Fibroblast of upper back skin (primary cell): ENCODE measurements around the gene ABCC9.

Experiments
- DNase-seq: peaks from one replicate; pipeline ENCODE4 v3.0.0-alpha.2; 2013

The ABCC9 gene

DNA sequence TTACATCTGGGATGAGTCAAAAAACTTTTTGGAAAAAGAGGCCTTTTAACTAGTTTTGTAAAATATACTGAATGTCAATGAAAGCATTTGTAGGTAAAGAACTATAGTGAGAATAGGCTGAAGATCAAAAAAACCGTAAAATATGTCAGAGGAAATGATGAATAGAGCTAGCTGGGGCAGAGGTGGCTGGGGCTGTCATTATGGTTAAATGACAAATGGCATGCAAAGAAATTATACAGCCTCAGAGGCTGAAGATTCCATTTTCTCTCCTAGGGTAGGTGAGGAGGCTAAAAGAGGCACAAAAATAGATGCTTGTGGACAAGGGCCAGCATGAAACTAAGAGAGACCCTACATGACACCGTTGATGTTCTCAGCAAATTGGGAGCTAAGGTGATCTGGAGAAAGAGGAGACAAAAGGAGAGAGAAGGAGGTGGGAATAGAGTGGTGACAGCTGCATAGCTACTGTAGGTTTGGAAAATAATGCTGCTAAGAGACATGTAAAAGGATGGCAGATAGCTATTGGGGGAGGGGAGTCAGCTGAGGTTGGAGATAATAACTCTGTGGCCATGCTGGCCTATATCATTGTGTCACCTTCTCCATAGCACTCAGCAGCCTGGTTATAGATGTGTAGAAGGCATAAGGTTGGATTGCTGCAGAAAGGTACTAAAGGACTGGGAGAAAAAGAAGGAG lies 63.8 kb downstream of the ABCC9 start:
- no peak for DNase-seq

DNA sequence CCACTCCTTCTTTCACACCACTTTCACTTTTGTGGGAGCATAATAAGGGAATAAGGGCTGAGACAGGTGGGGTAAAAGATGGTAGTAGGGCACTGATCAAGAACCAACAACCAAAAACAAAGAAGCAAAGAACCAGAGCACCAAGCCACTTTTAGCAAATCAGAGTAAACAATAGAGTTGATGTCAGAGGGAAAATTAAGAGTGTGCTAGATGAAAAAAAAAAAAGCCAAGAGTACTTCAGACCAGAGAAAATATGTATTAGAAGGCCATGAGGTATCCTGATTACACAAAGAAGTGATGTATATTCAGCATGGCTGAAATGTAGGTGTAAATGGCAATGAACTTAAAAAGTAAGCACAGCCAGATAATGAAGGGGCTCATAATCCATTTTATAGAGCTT lies 75.4 kb downstream of the ABCC9 start:
- no peak for DNase-seq

DNA sequence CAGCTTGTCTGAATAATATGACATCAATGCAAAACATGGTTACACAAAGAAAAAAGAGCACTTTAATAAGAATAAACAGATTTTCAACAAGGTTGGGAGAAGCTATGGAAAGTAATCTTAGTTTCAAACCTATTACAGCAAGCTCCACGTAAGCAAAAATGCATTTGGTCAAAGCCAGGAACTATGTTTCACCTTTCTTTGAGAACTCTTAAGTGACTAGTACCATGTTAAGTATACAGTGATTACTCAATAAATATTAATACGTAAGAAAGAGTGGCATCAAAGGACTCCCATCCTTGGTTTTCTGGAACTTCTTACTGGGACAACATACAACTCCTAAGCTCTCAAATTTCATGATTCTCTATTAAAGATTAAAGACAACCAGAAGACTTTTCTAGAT lies 80.7 kb downstream of the ABCC9 start:
- DNase-seq: no peak

DNA sequence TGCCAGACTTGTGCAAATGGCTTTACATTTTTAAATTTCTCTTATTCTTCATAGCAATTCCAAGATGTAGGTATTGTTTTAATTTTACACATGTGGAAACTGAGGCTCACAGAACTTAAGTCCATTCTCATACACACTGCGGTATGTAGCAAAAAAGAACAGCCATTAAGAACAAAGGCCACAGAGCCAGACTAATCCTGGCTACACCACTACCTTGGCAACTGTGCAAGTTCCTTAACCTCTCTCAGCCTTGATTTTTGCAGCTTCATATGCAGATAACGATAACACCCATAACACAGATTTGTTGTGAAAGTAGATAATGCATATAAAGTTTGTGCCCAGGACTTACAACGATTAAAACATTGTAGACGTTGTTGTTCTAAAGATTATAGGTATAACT lies 81.1 kb downstream of the ABCC9 start:
- no peak for DNase-seq

DNA sequence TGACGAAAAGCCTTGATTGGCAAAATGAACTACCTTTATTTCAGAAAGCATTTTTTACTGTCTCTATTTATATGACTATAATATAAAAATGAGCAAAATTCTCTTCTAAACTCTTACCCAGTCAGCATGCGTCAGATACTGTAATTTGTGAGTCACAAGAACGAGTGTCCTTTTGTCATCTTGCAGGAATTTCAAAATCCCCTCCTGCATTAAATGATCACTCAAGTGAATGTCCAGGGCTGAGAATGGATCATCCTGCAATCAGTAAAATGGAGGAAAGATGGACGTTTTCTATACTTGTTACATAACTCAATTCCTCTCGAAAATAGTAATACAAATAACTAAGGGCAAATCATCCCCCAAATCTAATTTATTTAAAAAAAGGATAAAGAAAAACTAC lies 89.0 kb downstream of the ABCC9 start:
- DNase-seq: peak; percentile 66

DNA sequence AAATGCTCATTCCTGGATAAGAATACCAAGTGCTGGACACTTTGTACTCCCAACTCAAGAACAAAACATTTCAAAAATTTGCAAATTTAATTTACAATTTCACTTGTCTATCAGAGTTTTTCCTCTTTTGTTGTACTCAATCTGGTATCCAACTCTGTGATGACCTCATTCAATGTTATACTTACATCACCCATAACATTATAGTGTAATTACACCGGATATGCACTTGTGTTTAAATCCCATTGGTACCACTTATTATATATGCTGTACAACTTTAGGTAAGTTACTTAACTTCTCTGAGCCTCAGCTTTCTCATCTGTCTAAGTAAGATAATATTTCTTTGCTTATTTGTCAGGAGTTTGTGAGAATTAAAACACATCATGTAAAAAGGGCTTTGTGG lies 90.1 kb downstream of the ABCC9 start:
- no peak for DNase-seq

DNA sequence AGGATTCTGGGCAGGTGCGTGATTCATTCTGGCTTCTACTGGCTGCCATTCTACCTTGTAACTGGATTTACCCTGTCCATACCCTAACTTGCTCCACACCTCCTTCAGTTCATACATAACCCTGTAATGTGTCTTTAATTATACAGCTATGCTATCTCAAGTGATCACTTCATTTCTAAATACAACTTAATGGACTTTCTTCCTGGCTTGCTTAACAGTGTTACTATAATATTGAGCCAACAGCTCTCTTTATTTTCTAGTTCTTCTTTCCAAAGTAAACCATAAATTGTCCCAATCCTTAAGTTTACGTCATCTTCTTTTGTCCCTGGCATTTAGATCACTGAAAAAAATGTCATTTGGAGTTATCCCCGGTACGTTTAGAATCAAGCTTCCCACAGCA lies 90.8 kb downstream of the ABCC9 start:
- DNase-seq: no peak

DNA sequence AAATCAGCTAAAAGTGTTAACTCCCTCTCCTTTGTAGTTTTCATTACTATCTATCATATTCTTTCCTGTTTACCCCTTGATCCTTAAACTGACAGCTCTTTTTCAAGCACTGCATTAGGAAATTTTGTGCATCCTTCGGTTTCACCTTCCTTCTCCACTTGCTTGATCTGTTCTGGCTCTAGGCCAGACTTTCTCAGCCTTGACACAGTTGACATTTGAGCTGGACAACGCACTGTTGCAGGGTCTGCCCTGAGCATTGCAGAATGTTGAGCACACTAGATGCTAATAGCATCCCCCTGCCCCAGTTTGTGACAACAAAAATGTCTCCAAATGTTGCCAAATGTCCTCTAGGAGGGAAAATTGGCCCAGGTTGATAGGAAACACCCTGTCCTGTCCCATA lies 91.3 kb downstream of the ABCC9 start:
- no peak for DNase-seq

DNA sequence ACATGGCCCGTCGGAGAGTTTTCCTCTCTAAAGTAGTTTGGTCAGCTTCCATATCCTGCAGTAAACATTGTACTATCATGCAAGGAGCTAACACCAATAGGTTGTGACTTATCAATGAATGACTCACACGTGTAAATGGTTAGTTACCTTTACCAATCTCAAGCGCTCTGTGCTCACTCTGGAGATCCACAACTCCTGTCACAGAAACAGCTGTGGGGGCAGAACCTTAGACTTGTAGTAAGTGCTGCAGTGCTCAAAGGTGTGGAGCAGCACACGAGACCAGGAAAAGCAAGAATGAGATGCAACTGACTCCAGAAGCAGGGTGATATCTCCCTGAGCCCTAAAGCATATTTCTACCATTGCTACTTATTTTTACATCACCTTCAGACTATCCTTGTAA lies 93.0 kb downstream of the ABCC9 start:
- no peak for DNase-seq

DNA sequence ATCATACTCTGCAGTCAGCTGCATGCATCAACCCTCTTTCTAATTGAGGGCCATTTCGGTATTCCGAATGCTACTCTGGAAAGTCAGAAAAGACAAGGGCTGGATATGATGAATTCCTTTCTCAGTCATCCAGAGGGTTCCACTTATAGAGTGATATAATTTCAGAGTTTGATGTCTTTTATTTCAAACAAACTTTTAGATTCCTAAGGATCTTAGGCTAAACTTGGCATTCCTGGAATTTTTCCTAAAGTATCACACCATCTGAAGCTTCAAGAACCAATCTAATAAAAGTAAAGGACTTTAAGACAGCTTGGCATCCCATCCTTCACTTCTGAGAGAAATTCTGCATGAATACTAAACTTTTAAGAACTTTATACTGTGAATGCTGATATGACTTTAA lies 97.4 kb downstream of the ABCC9 start:
- peak; percentile 29 for DNase-seq

DNA sequence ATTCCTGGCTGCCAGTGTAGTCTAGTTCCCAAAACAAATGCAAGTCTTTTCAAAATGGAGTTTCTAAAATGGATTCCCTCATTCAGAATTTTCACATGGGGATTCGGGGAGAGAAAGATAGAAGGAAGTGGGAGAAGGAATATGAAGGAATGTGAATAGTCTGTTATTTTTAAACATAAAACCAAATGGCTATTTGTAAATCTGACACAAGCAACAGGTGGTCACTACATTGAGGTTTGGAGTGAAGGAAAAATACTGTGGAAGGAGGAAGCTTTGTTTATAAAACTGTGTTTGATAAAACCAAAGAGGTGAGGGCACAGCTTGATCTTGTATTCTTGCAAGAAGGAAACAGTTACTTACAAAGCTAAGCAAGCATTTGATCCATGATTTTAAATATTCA lies 101.5 kb downstream of the ABCC9 start:
- DNase-seq: no peak

DNA sequence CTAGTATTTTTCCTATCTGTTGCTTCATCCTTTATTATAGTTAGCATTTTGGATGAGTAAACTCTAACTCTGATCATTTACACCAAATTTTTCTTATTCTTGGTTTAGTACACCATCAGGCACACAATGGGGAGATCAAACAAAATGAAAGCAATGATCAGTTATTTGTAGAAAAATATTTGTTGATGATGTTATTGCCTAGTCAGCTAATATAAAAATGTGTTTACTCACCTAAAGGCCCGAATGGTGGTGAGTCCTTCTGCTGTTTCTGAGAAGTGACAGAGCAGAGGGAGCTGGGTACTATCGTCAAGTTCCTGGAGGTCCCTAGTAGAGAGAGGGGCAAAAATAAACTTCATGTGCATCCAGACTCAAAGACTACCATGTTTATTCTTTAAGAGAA lies 103.4 kb downstream of the ABCC9 start:
- no peak for DNase-seq

DNA sequence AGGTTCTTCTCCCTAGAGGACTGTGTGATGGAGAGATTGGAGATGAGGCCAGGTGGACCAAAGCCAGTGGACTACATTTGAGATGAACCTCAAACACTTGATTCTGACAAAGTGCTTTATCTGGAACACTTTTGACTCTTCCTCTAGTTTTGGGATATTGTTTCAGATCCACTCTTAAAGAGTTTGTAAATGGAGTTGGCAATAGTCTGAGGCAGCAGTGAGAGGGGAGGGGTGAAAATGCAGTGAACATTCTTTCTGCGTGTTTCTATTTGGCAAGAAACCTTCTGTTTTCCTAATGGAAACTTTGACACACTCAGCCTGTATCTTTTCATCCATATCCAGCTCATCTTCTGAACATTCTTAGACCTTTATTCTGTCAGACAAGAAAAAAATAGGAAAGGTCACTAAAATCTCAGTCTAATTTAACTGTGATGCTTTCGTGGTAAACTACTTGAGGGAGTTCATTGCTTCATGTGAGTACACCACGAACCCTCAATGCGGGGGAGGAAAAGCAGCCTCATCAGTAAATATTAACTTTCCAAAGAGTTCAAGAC lies 109.4 kb downstream of the ABCC9 start:
- peak; percentile 69 for DNase-seq

DNA sequence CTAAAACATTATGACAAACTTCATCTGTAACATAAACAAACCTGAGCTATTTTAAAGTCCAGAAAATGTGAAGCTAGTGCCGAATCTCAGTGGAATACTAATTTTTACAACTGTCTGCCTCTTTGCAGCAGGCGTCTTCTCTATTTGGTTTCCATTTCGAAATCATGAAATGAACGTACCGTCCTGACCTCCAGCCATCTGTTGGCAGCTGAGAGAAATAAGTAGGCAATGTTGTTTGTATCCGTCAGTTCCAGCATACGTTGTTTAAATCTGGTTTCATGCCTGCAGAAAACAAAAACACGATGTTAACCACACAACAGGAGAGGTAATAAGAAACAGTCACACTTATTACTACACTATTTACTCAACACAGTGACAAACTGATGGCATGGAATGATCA lies 112.4 kb downstream of the ABCC9 start:
- no peak for DNase-seq

DNA sequence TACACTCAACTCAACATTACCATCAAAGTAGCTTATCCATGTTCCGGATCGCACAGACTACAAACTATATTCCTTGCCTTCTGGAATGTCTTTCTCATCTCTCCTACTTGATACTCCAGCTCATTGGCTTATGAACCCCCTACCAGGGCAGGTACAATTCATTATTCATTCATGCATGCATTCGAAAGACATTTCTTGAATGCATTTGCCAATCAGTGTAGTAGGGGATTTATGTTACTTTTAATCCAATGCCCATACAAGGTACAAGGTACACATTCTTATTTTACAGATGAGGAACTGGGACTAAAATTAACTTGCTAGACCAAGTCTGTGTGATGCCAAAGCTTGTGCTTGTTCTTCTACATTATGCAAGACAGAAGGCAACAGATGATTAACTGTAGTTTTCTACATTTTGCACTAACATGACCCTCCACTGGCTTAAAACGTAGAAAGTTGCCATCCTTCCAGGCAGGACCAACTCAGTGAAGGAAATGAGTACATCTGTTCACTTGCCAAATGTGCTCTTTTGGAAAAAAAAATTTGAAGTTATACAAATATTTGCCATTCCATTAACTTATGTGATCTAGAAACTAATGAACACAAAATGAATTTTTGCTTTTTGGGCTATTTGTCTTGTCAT lies 113.0 kb downstream of the ABCC9 start:
- peak; percentile 13 for DNase-seq

DNA sequence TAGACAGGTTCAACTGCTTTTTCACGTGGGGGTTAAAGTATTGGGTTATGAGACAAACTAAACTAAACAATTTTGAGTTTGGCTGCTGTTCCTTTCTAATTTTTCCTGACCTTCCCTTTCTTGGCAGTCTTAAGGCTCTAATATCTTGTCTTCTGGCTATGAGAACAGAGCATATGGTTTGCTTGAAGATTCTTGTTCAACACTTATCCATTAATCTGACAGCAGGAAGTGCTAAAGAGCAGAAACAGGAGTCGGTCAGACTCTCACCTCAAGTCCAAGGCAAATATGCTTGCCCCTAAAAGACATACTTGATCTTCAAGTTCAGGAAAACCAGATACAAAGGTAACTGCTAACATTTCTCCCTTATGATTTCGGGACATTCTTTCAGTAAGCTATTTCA lies 114.1 kb downstream of the ABCC9 start:
- DNase-seq: no peak

DNA sequence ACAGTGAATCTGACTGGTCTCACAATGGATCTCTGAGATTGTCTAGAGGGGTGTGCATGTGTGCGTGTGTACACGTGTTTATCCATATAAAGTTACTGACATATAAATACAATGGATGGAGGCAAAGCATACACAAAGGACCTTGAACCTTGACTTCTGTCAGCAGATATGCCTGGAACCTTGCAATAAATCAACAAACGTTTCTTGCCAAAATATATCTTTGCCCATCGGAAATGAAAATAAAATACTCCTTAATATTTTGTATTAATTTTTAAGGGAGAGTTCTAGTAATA lies 114.7 kb downstream of the ABCC9 start:
- no peak for DNase-seq

DNA sequence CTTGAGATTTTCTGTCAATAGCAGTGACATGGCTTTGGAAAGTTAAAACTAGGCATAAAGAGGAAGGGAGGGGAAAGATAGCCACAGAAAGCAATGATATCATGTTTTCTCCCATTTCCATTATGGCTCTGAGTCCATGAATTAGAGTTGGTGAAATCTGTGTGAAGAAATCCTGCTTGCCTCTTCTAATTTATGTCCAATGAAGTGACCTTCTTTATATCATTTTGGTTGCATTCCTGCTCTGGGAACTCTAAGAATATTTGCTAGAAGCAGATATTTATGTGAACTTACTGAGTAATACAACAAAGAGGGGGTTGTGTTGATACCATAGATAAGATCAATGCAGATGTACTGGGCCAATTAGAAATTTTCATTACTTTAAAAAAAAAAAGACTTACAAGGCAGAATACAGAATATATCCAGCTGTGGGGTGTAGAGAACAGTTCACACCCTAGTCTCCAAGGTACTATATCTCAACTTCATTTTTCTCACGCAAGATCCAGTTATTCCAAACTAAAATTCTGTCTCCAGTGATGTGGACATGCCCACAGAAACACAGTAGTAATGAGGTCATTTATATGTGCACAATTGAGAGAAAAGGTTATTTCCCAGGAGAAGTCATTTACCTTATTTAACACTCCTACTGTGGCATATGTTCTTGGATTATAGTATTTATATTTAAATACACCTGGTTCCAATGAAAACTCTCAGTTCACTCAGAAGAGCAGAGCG lies 115.2 kb downstream of the ABCC9 start:
- DNase-seq: no peak

DNA sequence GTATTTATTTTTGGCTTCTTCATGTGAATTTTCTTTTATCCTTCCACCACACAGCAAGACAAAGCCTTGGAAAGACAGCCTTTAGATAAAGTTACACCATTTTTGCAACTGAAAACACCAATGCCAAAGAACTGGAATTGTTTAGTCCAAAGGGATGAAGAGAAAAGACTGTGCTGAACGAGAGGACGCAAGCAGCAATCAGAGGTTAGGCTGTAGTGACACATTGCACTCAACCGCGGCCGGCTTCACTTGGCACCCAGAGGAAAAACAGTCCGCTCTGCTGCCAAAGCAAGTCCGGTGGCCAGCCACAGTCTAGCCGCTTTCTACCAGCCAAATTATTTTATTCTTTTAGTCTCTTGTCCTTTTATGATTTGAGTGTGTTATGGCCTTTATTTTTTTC lies 117.6 kb downstream of the ABCC9 start:
- no peak for DNase-seq

DNA sequence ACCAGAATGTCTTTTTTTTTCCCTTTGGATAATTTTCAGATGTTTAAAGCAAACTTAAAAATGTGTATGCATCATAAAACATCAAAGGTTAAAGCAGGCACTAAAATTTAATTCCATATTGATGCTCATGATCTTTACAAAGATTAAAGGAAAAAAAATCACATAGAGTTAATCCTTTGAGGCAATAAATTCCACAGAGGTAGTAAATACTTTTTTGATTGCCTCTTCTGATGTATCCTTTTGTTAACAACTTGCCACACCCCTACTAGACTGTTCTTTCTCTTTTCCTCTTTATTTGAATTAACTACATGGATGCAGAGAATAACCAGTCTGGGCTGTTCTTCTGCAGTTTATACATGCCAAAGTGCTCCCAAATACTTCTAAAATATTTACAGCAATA lies 121.5 kb downstream of the ABCC9 start:
- no peak for DNase-seq

DNA sequence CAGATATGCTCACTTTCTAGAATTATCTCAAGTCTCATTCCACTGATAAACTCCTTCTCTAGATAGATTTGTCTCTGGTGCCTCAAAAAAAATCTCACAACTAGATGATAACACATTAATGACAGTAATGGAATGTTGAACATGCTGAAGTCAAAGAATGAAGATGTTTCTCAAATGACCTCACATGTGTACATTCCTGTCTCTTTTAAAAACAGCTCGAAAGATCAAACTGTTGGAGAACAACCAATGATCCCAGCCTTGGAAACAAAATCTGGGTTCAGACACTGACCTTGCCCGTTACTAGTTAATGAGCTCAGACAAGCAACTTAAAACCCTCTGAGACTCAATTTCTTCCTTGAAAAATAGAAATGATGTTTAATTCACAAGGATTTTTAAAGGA lies 122.0 kb downstream of the ABCC9 start:
- DNase-seq: peak; percentile 65

DNA sequence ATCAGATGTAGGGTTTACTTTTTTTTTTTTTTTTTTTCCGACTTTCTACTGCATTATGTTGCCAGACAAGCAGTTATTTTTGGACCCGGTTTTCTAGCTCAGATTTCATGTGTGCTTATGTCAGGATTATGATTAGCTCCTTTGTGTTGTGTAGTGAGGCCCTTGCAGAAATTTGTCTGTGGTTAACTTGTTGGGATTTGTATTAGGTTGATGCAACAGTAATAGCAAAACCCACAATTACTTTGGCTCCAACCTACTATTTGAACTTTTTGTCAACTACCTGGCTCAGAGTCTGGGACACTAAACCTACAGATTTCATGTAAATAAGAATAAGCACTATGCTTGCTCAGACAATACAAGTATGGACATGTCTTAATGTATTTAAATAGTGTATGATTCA lies 122.6 kb downstream of the ABCC9 start:
- DNase-seq: peak; percentile 68

DNA sequence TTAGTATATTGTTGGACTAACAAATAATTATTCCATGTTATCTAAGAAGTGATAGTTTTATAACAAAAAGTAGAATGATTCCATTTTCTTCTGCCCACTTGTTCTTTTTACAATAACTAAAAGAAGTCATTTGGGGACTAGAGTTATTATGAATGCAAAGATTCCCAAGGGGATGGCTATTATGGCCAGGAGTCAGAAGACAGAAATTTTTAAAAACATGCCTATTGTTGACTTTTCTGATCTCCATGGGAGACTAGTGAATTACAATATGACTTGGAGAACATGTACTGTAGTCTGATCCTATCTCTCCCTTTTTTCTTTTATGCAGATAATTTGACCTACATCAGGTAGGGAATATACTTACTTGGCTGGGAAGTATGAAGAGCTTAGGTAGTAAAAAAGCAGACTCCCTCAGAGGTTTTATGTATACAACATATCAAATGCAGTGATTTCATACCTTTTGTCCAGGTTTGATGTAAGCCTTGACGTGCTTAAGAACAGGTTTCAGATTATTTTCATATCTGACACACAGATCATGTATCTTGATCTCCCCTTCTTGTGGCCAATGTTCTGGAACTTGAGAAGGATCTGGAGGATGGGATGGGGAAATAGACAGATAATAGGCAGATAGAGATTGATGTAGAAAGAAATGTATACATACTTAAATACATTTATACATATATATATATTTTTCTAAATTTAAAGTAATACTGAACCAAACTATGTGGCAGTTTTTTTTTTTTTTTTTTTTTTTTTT lies 125.7 kb downstream of the ABCC9 start:
- DNase-seq: peak; percentile 14

DNA sequence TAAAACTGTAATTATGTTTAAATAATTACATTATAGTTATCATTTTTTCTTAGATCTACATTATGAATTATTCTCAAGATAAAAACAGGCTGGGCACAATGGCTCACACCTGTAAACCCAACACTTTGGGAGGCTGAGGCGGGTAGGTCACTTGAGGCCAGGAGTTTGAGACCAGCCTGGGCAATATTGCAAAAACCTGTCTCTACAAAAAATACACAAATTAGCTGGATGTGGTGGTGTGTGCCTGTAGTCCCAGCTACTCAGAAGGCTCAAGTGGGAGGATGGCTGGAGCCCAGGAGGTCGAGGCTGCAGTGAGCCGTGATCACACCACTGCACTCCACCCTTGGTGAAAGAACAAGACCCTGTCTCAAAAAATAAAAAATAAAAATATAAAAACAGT lies 126.4 kb downstream of the ABCC9 start:
- DNase-seq: no peak
